Medulla oblongata (tissue), 1 donor: ENCODE results near the gene ATP6V1B1.

Experiments used
- DNase-seq: peaks from one replicate; pipeline ENCODE4 v3.0.0-alpha.2; 2015; ENCODE audit errors: extremely low spot score

ATP6V1B1 gene

GRCh38 chr2:70927138-70927537 lies 8.6 kb upstream of the ATP6V1B1 start:
- DNase-seq: no peak

- no peak for DNase-seq
Measured at GRCh38 chr2:70927641-70928040, 8.1 kb upstream of the ATP6V1B1 start.

GRCh38 chr2:70928366-70928765 lies 7.3 kb upstream of the ATP6V1B1 start:
- no peak for DNase-seq

- no peak for DNase-seq
Measured at GRCh38 chr2:70930371-70931329, 5.0 kb upstream of the ATP6V1B1 start.

GRCh38 chr2:70931376-70932000 lies 4.2 kb upstream of the ATP6V1B1 start:
- no peak for DNase-seq

GRCh38 chr2:70932631-70933230 lies 3.0 kb upstream of the ATP6V1B1 start:
- DNase-seq: no peak

GRCh38 chr2:70934981-70935380 lies 719 bp upstream of the ATP6V1B1 start:
- no peak for DNase-seq

GRCh38 chr2:70936165-70936978 lies 672 bp downstream of the ATP6V1B1 start:
- no peak for DNase-seq

- DNase-seq: no peak
Measured at GRCh38 chr2:70936979-70937811, 1.5 kb downstream of the ATP6V1B1 start.

- DNase-seq: no peak
Measured at GRCh38 chr2:70937866-70938585, 2.3 kb downstream of the ATP6V1B1 start.

- DNase-seq: no peak
Measured at GRCh38 chr2:70938586-70938950, 2.9 kb downstream of the ATP6V1B1 start.

- no peak for DNase-seq
Measured at GRCh38 chr2:70939001-70939838, 3.5 kb downstream of the ATP6V1B1 start.

GRCh38 chr2:70939839-70940580 lies 4.3 kb downstream of the ATP6V1B1 start:
- DNase-seq: no peak

- DNase-seq: no peak
Measured at GRCh38 chr2:70941186-70941585, 5.5 kb downstream of the ATP6V1B1 start.

GRCh38 chr2:70941701-70942100 lies 6.0 kb downstream of the ATP6V1B1 start:
- no peak for DNase-seq

GRCh38 chr2:70942396-70943204 lies 6.9 kb downstream of the ATP6V1B1 start:
- DNase-seq: no peak

- no peak for DNase-seq
Measured at GRCh38 chr2:70943205-70943871, 7.6 kb downstream of the ATP6V1B1 start.
